H1 (cell line): ENCODE measurements around the gene BCAS1. TPM values are rescaled to one million over a fixed set of nuclear protein-coding genes. Genes with fewer than 3 reads are reported as not detected.

Experiments used
- CHD7 ChIP-seq: fragments of 300-600 bp; sonication (generic); IDR thresholded peaks from 2 replicates; pipeline ENCODE4 v1.7.1; 2012; ENCODE audit warnings: low read length, moderate library complexity, mild to moderate bottlenecking, inconsistent platforms; ENCODE audit not compliant: insufficient replicate concordance
- EZH2 ChIP-seq: fragments of 200-600 bp; sonication (generic); IDR thresholded peaks from 2 replicates; pipeline ENCODE4 v1.7.1; 2012; ENCODE audit warnings: low read depth, mild to moderate bottlenecking, moderate library complexity, low read length, inconsistent platforms; ENCODE audit not compliant: severe bottlenecking
- NANOG ChIP-seq: IDR thresholded peaks from 2 replicates; pipeline ENCODE4 v1.6.1; 2011; ENCODE audit warnings: low read length, low read depth, mild to moderate bottlenecking, inconsistent platforms; ENCODE audit not compliant: insufficient read depth, poor library complexity, severe bottlenecking
- SIN3A ChIP-seq, 2 experiments: IDR thresholded peaks in 1 of 2; conservative IDR thresholded peaks in 1 of 2; 2 replicates each; pipeline ENCODE4 v1.6.1; 2011 to 2012; ENCODE audit warnings: low read length in 2 of 2, improper control_type of control experiment in 1 of 2, low read depth in 1 of 2, mild to moderate bottlenecking in 1 of 2
- polyA plus RNA-seq, 7 experiments: library from polyadenylated mRNA; depleted of rRNA in 3 of 7; stranded (reverse) in 5 of 7; unstranded in 2 of 7; fragments of >200 nt in 5 of 7; fragments of 200-250 nt in 2 of 7; gene quantifications; 1 replicate in 5 of 7; 2 replicates in 1 of 7; 4 replicates in 1 of 7; pipeline versions ENCODE4 v1.2.1 to v1.2.3, GENCODE V29; 2011 to 2013; ENCODE audit warnings: missing spikeins in 2 of 7, mixed read lengths in 2 of 7
- total RNA-seq: library from RNA; stranded (reverse); fragmentation: NEBNext Ultra II Directional; extraction: Animal tissue kit (Norgen Biotek cat#: 25700); gene quantifications from 2 replicates; pipeline ENCODE4 v1.2.1, GENCODE V29; 2021

The BCAS1 gene
- total and polyA plus RNA-seq, 2 of the 8 experiments (the other 6 are each of a cell fraction or from before 2014, with no cell fraction given): 0.06 to 0.19 TPM

DNA sequence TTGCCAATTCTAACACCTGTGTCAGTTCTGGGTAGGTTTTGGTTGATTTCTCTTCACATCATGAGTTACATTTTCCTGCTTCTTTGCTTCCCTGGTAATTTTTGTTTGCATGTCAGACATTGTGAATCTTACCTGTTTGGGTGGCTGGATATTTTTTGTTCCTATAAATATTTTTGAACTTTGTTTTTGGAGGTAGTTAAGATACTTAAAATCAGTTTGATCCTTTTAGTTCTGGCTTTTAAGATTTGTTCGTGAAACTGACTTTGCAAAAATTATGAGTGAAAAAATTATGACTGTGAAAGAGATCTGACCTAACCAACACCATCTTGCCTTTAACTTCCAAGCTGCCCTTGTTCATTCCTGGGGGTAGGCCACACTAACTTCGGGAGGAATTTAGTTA, 69.5 kb downstream of the BCAS1 start (continued):
- no peak for TF ChIP-seq CHD7
- no peak for TF ChIP-seq SIN3A (conservative IDR thresholded peaks at IDR 0.05 in 1 of 2, IDR thresholded peaks at IDR 0.05 in 1 of 2; ENCODE audit: low read depth in 1 of 2, low read length in 2 of 2)
- no peak for TF ChIP-seq EZH2
- no peak for TF ChIP-seq NANOG
